ENCODE results near the gene MCEMP1. TPM values are rescaled to one million over a fixed set of nuclear protein-coding genes. Genes with fewer than 3 reads are reported as not detected.

MCEMP1 gene
- total and polyA plus RNA-seq, 7 donors, result 0.36 to 2.8 (median 0.50) TPM; not detected in 1

DNA sequence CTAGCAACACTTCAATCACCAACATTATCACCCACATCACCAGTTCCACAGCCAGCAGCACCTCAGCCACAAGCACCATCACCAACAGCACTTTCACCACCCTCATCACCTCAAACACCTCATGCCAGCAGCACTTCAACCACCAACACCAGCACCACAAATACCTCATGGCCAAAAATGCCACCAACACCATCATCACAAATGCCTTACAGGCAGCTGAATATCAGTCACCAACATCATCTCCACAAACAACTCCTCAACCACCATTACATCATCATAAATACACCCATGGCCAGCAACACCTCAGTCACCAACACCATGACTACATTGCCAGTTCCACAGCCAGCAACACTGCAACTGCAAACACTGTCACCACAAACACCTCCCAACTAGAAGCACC lies 14.6 kb downstream of the MCEMP1 start:
- no peak for DNase-seq
- H3K9me3 ChIP-seq, result no peaks in the 10 kb centered on the region
- H3K36me3 ChIP-seq, result no peaks in the 10 kb centered on the region
- H3K4me1 ChIP-seq, result no peaks in the 10 kb centered on the region
- no peak for TF ChIP-seq POLR2A (IDR thresholded peaks at IDR 0.05)
- TF ChIP-seq, protein P1, sequence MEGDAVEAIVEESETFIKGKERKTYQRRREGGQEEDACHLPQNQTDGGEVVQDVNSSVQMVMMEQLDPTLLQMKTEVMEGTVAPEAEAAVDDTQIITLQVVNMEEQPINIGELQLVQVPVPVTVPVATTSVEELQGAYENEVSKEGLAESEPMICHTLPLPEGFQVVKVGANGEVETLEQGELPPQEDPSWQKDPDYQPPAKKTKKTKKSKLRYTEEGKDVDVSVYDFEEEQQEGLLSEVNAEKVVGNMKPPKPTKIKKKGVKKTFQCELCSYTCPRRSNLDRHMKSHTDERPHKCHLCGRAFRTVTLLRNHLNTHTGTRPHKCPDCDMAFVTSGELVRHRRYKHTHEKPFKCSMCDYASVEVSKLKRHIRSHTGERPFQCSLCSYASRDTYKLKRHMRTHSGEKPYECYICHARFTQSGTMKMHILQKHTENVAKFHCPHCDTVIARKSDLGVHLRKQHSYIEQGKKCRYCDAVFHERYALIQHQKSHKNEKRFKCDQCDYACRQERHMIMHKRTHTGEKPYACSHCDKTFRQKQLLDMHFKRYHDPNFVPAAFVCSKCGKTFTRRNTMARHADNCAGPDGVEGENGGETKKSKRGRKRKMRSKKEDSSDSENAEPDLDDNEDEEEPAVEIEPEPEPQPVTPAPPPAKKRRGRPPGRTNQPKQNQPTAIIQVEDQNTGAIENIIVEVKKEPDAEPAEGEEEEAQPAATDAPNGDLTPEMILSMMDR (IDR thresholded peaks at IDR 0.05), result no peak
- TF ChIP-seq POLR2AphosphoS5 (IDR thresholded peaks at IDR 0.05), result no peak
- TF ChIP-seq EP300 (IDR thresholded peaks at IDR 0.05), result no peak
- intact Hi-C loops (cut with DNase I), result no loop called here
- no peak overlapping the region for H3K27ac ChIP-seq
- no peak overlapping the region for H3K4me3 ChIP-seq
- H3K27me3 ChIP-seq, result peaks cover 0 to 29% (median 0%) of the 10 kb centered on the region in 3 donors

GRCh38 chr19:7692417-7693088 lies 15.7 kb downstream of the MCEMP1 start:
- Histone ChIP-seq H3K36me3 (no peaks in the 10 kb centered on the region), H3K4me3 (no peak overlapping the region), H3K4me1 (no peaks in the 10 kb centered on the region), H3K27me3 (peaks cover 0 to 40% (median 7%) of the 10 kb centered on the region in 3 donors), H3K27ac (no peak overlapping the region), H3K9me3 (no peaks in the 10 kb centered on the region)
- WGBS, 2 donors, result 69 to 71% methylated on average over 13 of the region's 13 CpGs
- intact Hi-C loops (cut with DNase I), result no loop called here
- TF ChIP-seq EP300 (IDR thresholded peaks at IDR 0.05) (no peak), POLR2A (IDR thresholded peaks at IDR 0.05) (no peak), POLR2AphosphoS5 (IDR thresholded peaks at IDR 0.05) (no peak)
- TF ChIP-seq, protein P1 (IDR thresholded peaks at IDR 0.05), result no peak
- no peak for DNase-seq

DNA sequence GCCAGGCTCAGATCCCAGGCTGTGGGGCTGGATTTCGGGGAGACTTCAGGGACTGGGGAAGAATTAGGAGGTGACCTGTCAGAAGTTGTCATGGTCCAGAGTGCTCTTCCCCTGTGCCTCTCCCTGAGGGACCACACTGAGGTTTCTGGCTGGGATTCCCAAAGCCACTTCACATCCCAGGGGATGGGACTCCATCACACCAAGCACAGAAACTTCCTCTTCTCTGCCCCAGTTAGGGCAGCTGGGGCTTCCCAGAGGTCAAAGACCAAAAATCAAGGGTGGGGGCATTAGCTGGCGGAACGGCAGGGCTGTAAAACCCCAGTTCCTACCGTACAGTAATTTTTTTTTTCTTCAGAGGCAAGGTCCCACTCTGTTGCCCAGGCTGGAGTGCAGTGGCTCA lies 17.6 kb downstream of the MCEMP1 start:
- intact Hi-C loops (cut with DNase I), result no loop called here
- Histone ChIP-seq H3K27ac (no peak overlapping the region), H3K4me3 (no peak overlapping the region), H3K36me3 (no peaks in the 10 kb centered on the region), H3K27me3 (peaks cover 5 to 52% (median 26%) of the 10 kb centered on the region in 3 donors), H3K9me3 (no peaks in the 10 kb centered on the region), H3K4me1 (no peaks in the 10 kb centered on the region)
- no peak for DNase-seq
- TF ChIP-seq, protein P1 (IDR thresholded peaks at IDR 0.05), result no peak
- TF ChIP-seq POLR2AphosphoS5 (IDR thresholded peaks at IDR 0.05), result no peak
- no peak for TF ChIP-seq EP300 (IDR thresholded peaks at IDR 0.05)
- TF ChIP-seq POLR2A (IDR thresholded peaks at IDR 0.05), result no peak
- 25 to 41% methylated on average over 4 of the region's 4 CpGs for WGBS, 2 donors

GRCh38 chr19:7697721-7698287 lies 20.9 kb downstream of the MCEMP1 start:
- peaks cover 5 to 51% (median 35%) of the 10 kb centered on the region in 3 donors for H3K27me3 ChIP-seq
- no peaks in the 10 kb centered on the region for H3K36me3 ChIP-seq
- 75 to 85% methylated on average over 10 of the region's 10 CpGs for WGBS, 2 donors
- no peaks in the 10 kb centered on the region for H3K4me1 ChIP-seq
- no peak overlapping the region for H3K27ac ChIP-seq
- no peak overlapping the region for H3K4me3 ChIP-seq
- no peak for DNase-seq
- TF ChIP-seq POLR2A (IDR thresholded peaks at IDR 0.05) (no peak), POLR2AphosphoS5 (IDR thresholded peaks at IDR 0.05) (no peak), EP300 (IDR thresholded peaks at IDR 0.05) (no peak)
- TF ChIP-seq, protein P1 (IDR thresholded peaks at IDR 0.05), result no peak
- H3K9me3 ChIP-seq, result no peaks in the 10 kb centered on the region
- intact Hi-C loops (cut with DNase I), result no loop called here

All from sigmoid colon (tissue), 7 donors.